ENCODE results near the gene PTPRN2.

- no peak for TF ChIP-seq CTCF (IDR thresholded peaks at IDR 0.05)
- no peak for TF ChIP-seq REST (IDR thresholded peaks at IDR 0.05; ENCODE audit: insufficient read depth in 1 of 2, low read depth in 2 of 2, low read length in 1 of 2)
- TF ChIP-seq POLR2AphosphoS5 (IDR thresholded peaks at IDR 0.05; ENCODE audit: low read depth, low read length), result no peak
These were observed 99.9 kb downstream of the PTPRN2 start for GRCh38 chr7:158487631-158488151.
